Measurements from ENCODE around the gene KRT85.
"Not testable (repeated sequence)": the region's sequence is repeated elsewhere in the genome, so short reads cannot be mapped to it uniquely, and the experiment has no call there.

KRT85 gene

GRCh38 chr12:52347551-52348510 lies 19.4 kb downstream of the KRT85 start:
- no peak for DNase-seq

GRCh38 chr12:52347016-52347415 lies 20.3 kb downstream of the KRT85 start:
- no peak for DNase-seq

- DNase-seq, result no peak
Measured at GRCh38 chr12:52346593-52346992, 20.7 kb downstream of the KRT85 start.

GRCh38 chr12:52345041-52345440 lies 22.2 kb downstream of the KRT85 start:
- not testable (repeated sequence) for DNase-seq

GRCh38 chr12:52344111-52344510 lies 23.2 kb downstream of the KRT85 start:
- no peak for DNase-seq

GRCh38 chr12:52343550-52343949 lies 23.7 kb downstream of the KRT85 start:
- no peak for DNase-seq

- no peak for DNase-seq
Measured at GRCh38 chr12:52342781-52343490, 24.3 kb downstream of the KRT85 start.

GRCh38 chr12:52341066-52341580 lies 26.2 kb downstream of the KRT85 start:
- DNase-seq, result no peak

- DNase-seq, result no peak
Measured at GRCh38 chr12:52338241-52338960, 28.9 kb downstream of the KRT85 start.

- no peak for DNase-seq
Measured at GRCh38 chr12:52337054-52337453, 30.2 kb downstream of the KRT85 start.

GRCh38 chr12:52336641-52337040 lies 30.6 kb downstream of the KRT85 start:
- no peak for DNase-seq

- no peak for DNase-seq
Measured at GRCh38 chr12:52335598-52336262, 31.6 kb downstream of the KRT85 start.

GRCh38 chr12:52334185-52334584 lies 33.1 kb downstream of the KRT85 start:
- DNase-seq, result no peak

- DNase-seq, result no peak
Measured at GRCh38 chr12:52333321-52333720, 34.0 kb downstream of the KRT85 start.

- no peak for DNase-seq
Measured at GRCh38 chr12:52332381-52332780, 34.9 kb downstream of the KRT85 start.

GRCh38 chr12:52331833-52332232 lies 35.4 kb downstream of the KRT85 start:
- DNase-seq, result no peak

- DNase-seq, result no peak
Measured at GRCh38 chr12:52331039-52331438, 36.2 kb downstream of the KRT85 start.

GRCh38 chr12:52327830-52328500 lies 39.3 kb downstream of the KRT85 start:
- DNase-seq, result no peak

GRCh38 chr12:52327052-52327829 lies 40.0 kb downstream of the KRT85 start:
- DNase-seq, result peak; percentile 26

GRCh38 chr12:52324153-52324444 lies 43.2 kb downstream of the KRT85 start:
- no peak for DNase-seq
